Suprapubic skin (tissue), 4 donors: Measurements from ENCODE around the gene ESPNL.

ENCODE experiments used
- POLR2A ChIP-seq, 2 donors: fragments of 450-650 bp; IDR thresholded peaks; one replicate each; pipeline ENCODE4 v1.6.1; 2017; ENCODE audit warnings: antibody characterized with exemption in 2 of 2, mild to moderate bottlenecking in 2 of 2, moderate library complexity in 2 of 2
- POLR2AphosphoS5 ChIP-seq, 3 donors: sonication (generic); formaldehyde crosslinking; IDR thresholded peaks; one replicate each; pipeline ENCODE4 v1.6.1; 2017; ENCODE audit warnings: antibody characterized with exemption in 3 of 3
- TF ChIP-seq, protein P1 (sequence below), 2 donors: fragments of 200-600 bp in 1 of 2; fragments of 450-650 bp in 1 of 2; sonication (generic) in 1 of 2; IDR thresholded peaks; one replicate each; pipeline ENCODE4 v1.5.1; 2016 to 2019; ENCODE audit warnings: antibody characterized with exemption in 2 of 2, mild to moderate bottlenecking in 1 of 2, moderate library complexity in 1 of 2

DNA sequence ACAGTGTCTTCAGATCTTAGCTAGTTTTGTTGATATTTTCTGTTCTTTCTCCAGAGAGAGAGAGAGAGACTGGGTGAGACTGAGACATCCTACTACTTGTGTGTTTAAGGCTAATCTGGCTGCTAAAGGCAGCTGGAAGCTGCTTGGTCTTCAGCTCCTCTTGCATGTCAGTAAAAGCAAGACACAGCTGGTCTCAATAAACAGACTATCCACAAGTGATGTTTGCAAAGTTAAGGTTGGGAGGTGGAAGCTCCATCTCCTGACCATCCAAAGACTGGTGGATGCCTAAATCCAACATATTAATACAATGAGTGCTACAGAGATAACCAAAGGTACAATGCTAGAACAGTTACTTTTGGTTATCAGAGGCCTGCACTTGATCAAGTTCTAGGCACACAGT lies 76.5 kb downstream of the ESPNL start:
- TF ChIP-seq POLR2AphosphoS5 (IDR thresholded peaks at IDR 0.05), result no peak
- TF ChIP-seq, protein P1, sequence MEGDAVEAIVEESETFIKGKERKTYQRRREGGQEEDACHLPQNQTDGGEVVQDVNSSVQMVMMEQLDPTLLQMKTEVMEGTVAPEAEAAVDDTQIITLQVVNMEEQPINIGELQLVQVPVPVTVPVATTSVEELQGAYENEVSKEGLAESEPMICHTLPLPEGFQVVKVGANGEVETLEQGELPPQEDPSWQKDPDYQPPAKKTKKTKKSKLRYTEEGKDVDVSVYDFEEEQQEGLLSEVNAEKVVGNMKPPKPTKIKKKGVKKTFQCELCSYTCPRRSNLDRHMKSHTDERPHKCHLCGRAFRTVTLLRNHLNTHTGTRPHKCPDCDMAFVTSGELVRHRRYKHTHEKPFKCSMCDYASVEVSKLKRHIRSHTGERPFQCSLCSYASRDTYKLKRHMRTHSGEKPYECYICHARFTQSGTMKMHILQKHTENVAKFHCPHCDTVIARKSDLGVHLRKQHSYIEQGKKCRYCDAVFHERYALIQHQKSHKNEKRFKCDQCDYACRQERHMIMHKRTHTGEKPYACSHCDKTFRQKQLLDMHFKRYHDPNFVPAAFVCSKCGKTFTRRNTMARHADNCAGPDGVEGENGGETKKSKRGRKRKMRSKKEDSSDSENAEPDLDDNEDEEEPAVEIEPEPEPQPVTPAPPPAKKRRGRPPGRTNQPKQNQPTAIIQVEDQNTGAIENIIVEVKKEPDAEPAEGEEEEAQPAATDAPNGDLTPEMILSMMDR (IDR thresholded peaks at IDR 0.05), result no peak
- TF ChIP-seq POLR2A (IDR thresholded peaks at IDR 0.05), result no peak
